Ovary (tissue), 3 donors: ENCODE data around the gene BCORL1.

ENCODE experiments used
- EP300 ChIP-seq: sonication (generic); formaldehyde crosslinking; IDR thresholded peaks from one replicate; pipeline ENCODE4 v1.6.1; 2017; ENCODE audit warnings: antibody characterized with exemption
- POLR2A ChIP-seq: fragments of 450-650 bp; IDR thresholded peaks from one replicate; pipeline ENCODE4 v1.6.1; 2017; ENCODE audit warnings: antibody characterized with exemption, mild to moderate bottlenecking, moderate library complexity
- TF ChIP-seq, protein P1 (sequence below), 3 donors: fragments of 450-650 bp in 2 of 3; fragments of 200-600 bp in 1 of 3; IDR thresholded peaks; one replicate each; pipeline versions ENCODE4 v1.5.1 to v1.8.0; 2016 to 2022; ENCODE audit warnings: antibody characterized with exemption in 3 of 3, mild to moderate bottlenecking in 1 of 3
- donor health status: DM: no; HTN: no; CAD: no.

DNA sequence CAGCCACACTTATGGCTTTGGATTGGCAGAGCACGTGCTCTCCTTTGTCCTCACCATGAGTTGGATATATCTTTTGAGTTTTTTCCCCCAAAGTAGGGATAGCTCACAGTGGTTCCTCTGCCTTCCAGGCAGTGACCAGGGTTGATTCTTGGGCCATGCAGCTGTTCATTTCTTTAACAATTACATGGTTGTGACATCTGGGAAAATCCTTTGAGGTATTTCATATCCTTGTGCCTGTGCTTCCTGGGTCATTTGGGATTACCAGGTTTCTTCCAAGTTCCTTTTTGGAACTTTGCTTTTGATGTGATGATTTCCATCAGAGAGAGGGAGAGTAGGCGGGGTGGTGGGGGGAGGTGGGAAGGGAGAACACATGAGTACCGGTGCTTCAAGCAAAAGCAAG, 15.6 kb downstream of the BCORL1 start:
- TF ChIP-seq, protein P1, sequence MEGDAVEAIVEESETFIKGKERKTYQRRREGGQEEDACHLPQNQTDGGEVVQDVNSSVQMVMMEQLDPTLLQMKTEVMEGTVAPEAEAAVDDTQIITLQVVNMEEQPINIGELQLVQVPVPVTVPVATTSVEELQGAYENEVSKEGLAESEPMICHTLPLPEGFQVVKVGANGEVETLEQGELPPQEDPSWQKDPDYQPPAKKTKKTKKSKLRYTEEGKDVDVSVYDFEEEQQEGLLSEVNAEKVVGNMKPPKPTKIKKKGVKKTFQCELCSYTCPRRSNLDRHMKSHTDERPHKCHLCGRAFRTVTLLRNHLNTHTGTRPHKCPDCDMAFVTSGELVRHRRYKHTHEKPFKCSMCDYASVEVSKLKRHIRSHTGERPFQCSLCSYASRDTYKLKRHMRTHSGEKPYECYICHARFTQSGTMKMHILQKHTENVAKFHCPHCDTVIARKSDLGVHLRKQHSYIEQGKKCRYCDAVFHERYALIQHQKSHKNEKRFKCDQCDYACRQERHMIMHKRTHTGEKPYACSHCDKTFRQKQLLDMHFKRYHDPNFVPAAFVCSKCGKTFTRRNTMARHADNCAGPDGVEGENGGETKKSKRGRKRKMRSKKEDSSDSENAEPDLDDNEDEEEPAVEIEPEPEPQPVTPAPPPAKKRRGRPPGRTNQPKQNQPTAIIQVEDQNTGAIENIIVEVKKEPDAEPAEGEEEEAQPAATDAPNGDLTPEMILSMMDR (IDR thresholded peaks at IDR 0.05): no peak
- TF ChIP-seq POLR2A: no peak
- TF ChIP-seq EP300: no peak
